Endometrial microvascular endothelial cells (primary cell): ENCODE measurements around the gene DTX2. TPM values are rescaled to one million over a fixed set of nuclear protein-coding genes. Genes with fewer than 3 reads are reported as not detected.
"Not testable (repeated sequence)": the region's sequence is repeated elsewhere in the genome, so short reads cannot be mapped to it uniquely, and the experiment has no call there.

Experiments
- in situ Hi-C: cut with HindIII; loops from 2 replicates; pipeline ENCODE4 v1.10.0; 2017; ENCODE audit warnings: low sequenced_read_pairs, low pct_unique_long_range_greater_than_20kb; ENCODE audit errors: inconsistent ontology term
- total RNA-seq: library from RNA; depleted of rRNA; stranded (reverse); fragments of >200 nt; gene quantifications from one replicate; pipeline ENCODE4 v1.2.3, GENCODE V29; 2015; ENCODE audit errors: inconsistent ontology term

The DTX2 gene
- total RNA-seq, 1 donor from 2014 or later = 8.9 TPM

GRCh38 chr7:76551992-76552391 lies 90.5 kb downstream of the DTX2 start:
- in situ Hi-C loops = not testable (repeated sequence)

Other genes with a start within 250 kb of the DTX2 start
- gene HSPB1, start 159.0 kb upstream of the DTX2 start, total RNA-seq = 336 TPM
- gene YWHAG, start 102.7 kb upstream of the DTX2 start, total RNA-seq = 91.2 TPM
- gene SSC4D, start 52.0 kb upstream of the DTX2 start, total RNA-seq = not detected
- gene ZP3, start 36.8 kb upstream of the DTX2 start, total RNA-seq = 1.0 TPM
- not detected for gene UPK3B, start 48.8 kb downstream of the DTX2 start, total RNA-seq
- gene SPDYE16, start 81.6 kb downstream of the DTX2 start, total RNA-seq = not detected
- 4.2 TPM for gene POMZP3, start 165.6 kb downstream of the DTX2 start, total RNA-seq